GM18507 (cell line): ENCODE data around the gene LRRC1.

Experiments used
- DNase-seq: peaks from one replicate; pipeline ENCODE4 v3.0.0; 2011; ENCODE audit warnings: low read depth; ENCODE audit not compliant: insufficient read length; ENCODE audit errors: extremely low spot score
- FAIRE-seq: peaks from 2 replicates; lab custom pipeline; 2011; peaks lifted over from hg19 to GRCh38; lab: Jason Lieb, UNC

LRRC1 gene

DNA sequence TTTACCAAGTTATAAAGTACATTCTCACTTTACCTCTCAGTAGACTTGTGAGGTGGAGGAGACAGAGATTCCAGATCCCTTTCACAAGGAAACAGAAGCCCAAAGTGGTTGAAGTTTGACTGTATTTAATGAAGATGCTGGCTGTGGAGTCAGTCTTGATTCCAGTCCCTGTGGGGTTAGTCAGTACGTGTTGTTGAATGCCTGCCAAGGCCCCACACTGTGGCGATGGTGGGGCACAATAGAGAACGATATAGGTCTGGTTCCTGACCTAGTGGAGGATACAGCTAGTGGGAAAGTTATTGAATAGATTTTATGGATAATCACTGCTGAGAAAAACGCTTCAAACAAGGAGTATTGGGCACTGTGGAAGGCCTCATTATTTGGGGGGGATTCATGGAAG is 71.4 kb downstream of the LRRC1 start:
- FAIRE-seq = no peak
- no peak for DNase-seq

DNA sequence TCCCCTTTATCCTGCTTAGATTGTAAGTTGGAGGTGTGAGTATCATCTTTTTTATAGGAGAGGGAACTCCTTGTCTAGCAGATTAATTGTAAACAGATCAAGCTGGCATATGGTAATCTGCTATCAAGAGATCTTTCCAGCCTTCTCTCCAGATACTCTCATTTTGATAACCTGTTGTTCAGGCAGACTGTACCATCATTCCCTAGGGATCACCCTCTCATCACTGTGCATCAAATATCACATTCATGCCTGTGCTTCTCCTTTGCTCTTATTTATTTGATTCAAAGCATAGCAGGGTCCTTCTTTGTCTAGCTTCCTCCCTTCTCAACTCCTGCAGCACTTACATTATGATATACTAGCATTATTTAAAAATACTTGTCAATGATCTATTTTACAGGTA is 73.8 kb downstream of the LRRC1 start:
- no peak for FAIRE-seq
- DNase-seq = no peak

DNA sequence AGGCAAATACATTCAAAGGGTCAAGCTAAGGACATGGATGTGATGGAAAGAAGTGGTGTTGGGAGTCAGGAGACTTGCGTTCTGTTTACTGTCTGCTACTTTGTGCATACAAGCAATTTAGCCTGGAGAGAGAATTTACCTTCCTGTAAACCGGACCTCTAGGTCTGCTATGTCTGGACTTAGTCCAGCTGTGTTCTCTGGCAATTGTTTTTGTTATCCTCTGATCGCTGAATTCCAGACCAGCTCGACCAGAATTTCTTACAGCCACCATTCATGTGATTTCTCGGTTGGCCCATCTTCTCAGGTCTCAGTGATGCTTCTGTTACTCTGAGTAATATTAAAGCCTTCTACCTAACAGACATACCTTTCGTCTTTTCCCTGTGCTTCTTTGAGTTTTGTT is 75.2 kb downstream of the LRRC1 start:
- FAIRE-seq (no peak), DNase-seq (no peak)

DNA sequence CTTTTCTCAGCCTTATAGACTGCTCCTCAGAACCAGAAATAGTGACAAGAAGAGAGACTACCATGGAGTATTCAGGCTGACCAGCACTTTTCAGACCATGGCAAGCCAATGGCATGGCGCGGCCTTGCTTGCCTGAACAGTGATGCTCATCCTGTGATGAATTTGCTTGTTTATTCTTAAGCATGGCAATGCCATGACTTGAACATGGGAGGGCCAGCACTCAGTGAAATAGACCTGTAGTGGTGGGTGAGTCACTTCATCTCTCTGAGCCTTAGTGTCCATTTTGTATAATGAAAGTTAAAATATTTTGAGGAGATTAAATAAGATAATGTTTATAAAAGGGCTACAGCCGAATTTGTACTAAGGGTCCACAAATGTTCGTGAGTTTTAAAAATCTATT is 79.1 kb downstream of the LRRC1 start:
- no peak for DNase-seq

DNA sequence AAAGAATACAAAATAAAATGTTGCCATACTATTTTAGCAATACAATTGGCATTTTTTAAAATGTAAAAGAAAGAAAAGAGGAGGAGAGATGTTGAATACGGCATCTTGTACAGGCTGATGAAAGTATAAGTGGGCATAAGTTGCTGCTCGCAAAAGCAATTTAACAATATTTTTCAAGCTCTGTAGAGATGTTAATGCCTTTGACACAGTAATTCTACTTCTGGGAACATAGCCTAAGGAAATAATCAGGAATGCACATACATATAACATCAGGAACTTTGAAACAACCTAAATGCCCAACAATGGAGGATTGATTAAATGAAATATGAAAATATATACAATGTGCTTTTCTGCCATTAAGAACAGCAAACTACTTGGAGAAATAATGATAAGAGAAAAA is 80.2 kb downstream of the LRRC1 start:
- DNase-seq (no peak), FAIRE-seq (no peak)

More for the DNA sequence above, 79.1 kb downstream of the LRRC1 start:
- FAIRE-seq = no peak

GRCh38 chr6:53877151-53877550 is 82.3 kb downstream of the LRRC1 start:
- DNase-seq = no peak
- FAIRE-seq = no peak

- DNase-seq (no peak), FAIRE-seq (no peak)
Measured at GRCh38 chr6:53878808-53879207, 84.0 kb downstream of the LRRC1 start.

DNA sequence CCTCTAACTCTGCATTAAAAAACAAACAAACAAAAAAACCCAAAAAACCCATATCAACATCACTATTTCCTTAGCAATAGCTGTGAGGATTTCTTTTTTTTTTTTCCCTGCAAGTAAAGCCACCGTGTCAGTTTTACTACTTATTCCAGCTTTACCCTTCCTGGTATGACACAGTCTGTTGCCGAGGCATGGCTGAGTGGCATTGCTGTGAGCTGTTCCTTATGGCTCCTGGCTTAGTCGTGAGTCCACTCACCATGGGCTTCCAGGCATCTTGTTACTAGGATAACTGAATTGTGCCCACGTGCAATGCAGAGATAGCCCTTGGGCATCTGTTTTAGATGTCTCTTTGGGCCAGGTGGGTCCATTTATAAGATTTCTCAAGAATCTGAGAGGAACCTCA is 84.8 kb downstream of the LRRC1 start:
- DNase-seq = no peak
- no peak for FAIRE-seq

DNA sequence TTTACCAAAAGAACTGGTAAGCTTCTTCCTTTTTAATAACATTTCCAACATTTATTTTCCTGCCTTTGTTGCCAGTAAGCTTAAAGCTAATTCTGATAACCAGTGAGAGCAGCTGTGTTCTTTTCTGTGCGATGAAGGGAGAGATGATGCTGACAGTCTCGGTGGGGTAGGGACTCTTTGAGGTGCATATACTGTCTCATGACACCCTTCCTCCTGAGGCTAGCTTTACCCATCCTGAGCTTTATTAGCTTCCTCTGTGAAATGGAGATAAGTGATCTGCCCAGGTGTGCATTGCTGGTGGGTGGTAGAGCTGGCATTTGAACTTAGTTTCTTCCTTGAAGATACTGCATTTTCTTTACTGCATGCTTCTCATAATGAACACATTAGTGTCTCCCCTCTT is 92.5 kb downstream of the LRRC1 start:
- DNase-seq (no peak), FAIRE-seq (no peak)

DNA sequence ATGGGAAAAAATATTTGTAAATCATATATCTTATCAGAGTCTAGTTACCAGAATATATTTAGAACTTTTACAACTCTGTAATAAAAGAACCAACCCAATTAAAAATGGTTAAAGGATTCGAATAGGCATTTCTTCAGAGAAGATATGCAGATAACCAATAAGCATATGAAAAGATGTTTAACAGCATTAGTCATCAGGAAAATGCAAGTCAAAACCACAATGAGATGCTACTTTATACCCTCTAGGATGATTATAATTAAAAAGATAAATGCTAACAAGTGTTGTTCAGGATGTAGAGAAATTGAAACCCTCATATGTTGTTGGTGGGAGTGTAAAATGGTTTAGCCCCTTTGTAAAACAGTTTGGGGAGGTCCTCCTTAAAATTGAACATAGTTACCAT is 94.1 kb downstream of the LRRC1 start:
- DNase-seq (no peak), FAIRE-seq (no peak)

DNA sequence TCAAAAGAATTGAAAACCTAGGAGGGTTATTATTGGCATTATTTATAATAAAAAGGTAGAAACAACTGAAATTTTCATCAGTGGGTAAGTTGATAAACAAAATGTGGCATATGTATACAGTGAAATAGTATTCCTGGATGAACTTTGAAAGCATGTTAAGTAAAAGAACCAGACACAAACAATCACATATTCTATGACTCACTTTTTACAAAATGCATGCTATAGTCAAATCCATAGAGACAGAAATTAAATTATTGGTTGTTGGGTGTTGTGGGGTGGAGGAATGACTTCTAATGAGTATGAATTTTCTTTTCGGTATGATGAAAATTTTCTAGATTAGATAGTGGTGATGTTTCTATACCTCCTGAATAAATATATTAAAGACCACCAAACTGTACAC is 94.6 kb downstream of the LRRC1 start:
- no peak for DNase-seq
- FAIRE-seq = no peak

DNA sequence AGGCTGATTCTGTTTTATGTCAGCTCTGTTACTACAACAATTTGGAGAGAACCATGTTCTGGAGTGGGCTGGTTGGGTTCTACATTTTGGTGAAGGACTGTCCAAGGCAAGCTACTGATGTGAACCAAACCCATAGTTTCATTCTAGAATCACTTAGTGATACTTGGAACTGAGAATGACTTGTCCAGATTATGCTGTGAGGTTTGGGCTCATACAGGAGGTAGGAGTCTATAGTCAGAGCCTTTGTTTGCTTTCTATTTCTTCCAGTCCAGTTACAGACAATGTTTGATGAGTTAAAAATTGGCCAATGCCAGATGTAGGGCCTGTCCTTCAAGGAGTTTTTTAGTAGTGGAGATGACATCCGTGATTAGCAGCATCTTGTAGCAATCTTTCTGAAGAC is 97.9 kb downstream of the LRRC1 start:
- DNase-seq (no peak), FAIRE-seq (peak; percentile 80)

- FAIRE-seq (peak; percentile 90), DNase-seq (peak; percentile 15)
Measured at GRCh38 chr6:53894091-53894490, 99.3 kb downstream of the LRRC1 start.

DNA sequence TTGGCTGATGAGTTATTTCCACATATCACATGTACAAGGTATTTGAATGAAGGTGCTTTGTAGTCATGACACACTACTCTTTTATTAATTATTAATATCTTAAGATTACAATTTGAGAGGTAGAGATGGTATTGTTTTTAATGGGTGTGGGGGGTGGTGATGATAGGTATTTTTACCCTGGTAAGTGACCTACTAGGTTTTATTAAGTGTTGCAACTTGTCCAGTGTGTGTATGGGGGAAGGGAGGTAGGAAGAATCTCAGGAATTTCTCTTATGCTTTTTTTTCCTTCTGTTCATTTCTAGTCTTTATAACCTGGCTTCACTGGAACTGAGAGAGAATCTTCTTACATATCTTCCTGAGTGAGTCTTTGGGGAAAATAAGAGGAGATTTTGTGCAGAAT is 101.4 kb downstream of the LRRC1 start:
- no peak for FAIRE-seq
- no peak for DNase-seq

GRCh38 chr6:53898026-53898795 is 103.4 kb downstream of the LRRC1 start:
- DNase-seq (no peak), FAIRE-seq (no peak)

DNA sequence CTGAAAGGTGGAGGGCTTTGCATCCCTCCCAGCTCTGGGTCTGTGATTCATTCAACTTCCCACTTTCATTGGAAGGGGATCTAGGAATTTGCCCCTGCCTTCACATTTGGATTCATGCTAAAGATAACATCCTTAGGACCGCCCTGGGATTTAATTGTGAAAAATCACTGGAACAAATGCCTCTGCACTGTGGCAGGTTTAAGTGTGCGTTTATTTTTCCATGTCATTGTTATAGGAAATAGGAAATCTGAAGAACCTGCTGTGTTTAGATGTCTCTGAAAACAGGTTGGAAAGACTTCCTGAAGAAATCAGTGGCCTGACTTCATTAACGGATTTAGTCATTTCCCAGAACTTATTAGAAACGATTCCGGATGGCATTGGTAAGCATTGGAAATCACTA is 104.7 kb downstream of the LRRC1 start:
- FAIRE-seq = no peak
- no peak for DNase-seq

GRCh38 chr6:53903357-53903756 is 108.6 kb downstream of the LRRC1 start:
- DNase-seq (no peak), FAIRE-seq (no peak)

DNA sequence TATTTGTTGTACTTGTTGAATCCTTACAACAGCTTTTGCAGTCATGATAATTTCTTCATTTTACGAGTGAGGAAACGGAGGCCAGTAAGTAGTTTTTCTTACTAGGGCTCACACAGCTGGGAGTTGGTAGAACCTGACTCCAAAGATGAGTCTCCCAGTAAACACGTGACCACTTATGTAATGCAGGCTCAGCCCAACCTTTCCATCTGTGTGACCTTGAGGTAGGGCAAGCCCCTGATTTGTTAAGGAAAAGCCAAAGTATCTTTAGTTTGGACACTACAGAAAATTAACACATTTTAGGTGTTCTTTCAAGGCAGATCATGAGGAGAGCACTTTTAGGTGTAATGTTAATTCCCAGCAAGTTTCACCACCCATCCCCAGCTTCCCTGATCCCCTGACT is 111.3 kb downstream of the LRRC1 start:
- FAIRE-seq (no peak), DNase-seq (no peak)

DNA sequence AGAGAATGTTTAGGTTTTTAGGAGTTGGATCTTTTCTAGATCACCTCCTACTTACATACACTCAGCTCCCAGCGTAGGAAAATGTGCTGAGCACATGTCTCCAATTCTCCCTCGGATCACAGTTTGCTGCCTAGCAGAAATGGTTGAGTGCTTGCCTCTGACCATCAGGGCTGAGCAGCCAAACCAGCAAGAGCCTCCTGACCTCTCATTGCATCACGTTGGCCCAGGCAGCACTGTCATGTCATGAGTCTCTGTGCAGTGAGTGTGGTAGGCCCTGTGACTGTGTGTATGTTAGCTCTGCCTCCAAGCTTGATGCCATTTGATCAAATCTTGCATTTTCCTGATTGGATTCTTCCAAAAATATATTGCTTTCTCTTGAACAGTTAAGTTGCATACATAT is 112.0 kb downstream of the LRRC1 start:
- DNase-seq (no peak), FAIRE-seq (no peak)

DNA sequence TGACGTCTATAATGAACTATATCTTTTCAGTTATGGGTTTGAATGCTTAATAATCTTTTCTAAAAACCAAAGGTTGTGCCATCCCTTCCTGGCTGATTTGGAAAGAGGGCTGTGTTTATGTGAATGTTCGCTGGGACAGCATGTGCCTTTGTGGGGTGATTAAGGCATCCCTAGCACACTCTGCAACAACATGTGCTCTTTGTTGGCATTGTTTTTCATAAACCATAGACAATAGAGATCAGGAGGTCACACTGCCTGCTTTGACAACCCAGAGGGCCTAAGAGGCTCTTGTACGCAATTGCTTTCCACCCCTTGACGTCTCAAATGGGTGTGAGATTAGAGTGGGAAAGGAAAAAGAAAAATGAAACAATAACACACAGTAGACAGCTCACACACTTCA is 116.0 kb downstream of the LRRC1 start:
- DNase-seq (no peak), FAIRE-seq (peak; percentile 41)

- DNase-seq (no peak), FAIRE-seq (no peak)
Measured at GRCh38 chr6:53912661-53913060, 117.9 kb downstream of the LRRC1 start.

DNA sequence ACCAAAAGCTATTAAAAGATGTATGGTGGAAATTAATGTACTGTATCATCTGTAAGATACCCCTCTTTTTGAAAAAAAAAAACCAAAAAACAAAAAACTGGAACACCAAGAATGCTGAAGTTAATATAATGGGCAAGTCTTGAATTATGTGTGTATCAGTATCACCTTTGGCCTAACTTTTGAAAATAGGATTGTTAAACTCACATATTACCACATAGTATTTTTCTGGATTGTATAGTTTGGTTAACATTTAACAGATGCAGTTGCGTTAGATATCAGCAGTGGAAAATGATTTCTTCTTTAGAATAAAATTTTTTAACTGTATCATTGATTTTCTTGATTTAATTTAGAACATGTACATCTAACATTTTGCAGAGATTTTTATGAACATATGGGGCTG is 118.5 kb downstream of the LRRC1 start:
- FAIRE-seq = no peak
- no peak for DNase-seq
